Measurements from ENCODE around the gene CTSH. TPM values are rescaled to one million over a fixed set of nuclear protein-coding genes. Genes with fewer than 3 reads are reported as not detected.

The CTSH gene
- polyA plus RNA-seq, 1 donor (not counting 4 experiments of a cell fraction or from before 2014, with no cell fraction given) = 23.0 TPM

DNA sequence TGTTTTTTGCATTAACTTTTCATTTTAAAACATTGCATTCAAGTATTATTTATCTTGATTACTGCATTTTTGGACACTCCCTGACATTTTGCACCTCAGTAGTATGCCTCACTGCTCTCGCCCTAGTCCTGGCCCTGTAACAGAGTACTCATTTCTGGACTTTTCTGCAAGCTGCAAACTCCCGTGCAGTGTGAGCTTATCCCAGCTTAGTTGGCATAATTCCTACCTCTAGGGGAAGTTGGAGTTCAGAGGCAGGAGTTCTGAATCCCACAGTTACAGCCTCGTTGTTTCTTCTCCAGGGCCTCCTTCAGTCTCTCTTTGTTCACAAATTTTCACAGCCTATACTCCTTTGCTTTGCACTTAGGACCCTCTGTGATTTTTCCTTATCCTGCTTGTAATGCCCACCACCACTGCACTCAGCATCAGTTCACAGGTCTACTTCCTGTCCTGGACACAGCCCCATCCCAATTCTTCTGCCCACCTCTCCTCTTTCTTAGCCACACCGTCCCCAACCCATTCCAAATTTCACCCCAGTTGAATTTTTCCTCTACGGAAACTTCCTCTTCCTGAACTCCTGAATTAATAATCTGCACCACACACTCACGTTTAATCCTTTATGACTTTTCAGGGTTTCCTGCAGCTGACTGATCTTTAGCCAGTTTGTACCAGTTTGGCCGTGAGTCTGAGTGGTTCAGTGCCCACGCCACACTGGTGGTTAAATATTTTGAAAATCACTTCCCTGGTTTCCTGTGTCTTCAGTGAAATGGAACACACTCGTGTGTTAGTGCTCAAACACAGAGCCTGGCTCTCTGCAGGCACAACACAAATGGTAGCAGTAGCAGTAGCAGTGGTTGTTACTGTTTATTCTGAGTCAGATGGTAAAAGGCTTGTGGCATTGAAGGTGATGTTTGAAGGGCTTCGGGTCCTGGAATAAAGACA is 6.3 kb upstream of the CTSH start:
- Histone ChIP-seq H2AFZ (ENCODE audit: control insufficient read depth, low read length) (peak overlapping the region; percentile 57), H3K9ac (ENCODE audit: control insufficient read depth, extremely low read depth, insufficient read depth, low read length) (peak overlapping the region; percentile 1), H4K20me1 (ENCODE audit: control insufficient read depth, extremely low read depth, insufficient read depth, low read length) (no peaks in the 10 kb centered on the region), H3K36me3 (ENCODE audit: control insufficient read depth in 2 of 2, extremely low read depth in 1 of 2, insufficient read depth in 2 of 2, low read length in 2 of 2) (no peaks in the 10 kb centered on the region), H3K27ac (ENCODE audit: control insufficient read depth, insufficient read depth, low read length) (peak overlapping the region; percentile 55), H3K4me3 (ENCODE audit: control insufficient read depth in 2 of 3, extremely low read depth in 1 of 3, insufficient read depth in 2 of 3, low read depth in 1 of 3, low read length in 3 of 3) (peak overlapping the region in 2 of 3 experiments; percentile 21 to 38), H3K27me3 (ENCODE audit: control insufficient read depth, extremely low read depth, insufficient read depth, low read length) (peaks cover 10% of the 10 kb centered on the region), H3K4me2 (ENCODE audit: control insufficient read depth, extremely low read depth, insufficient read depth, low read depth, low read length) (peak overlapping the region; percentile 83), H3K4me1 (ENCODE audit: control insufficient read depth, extremely low read depth, insufficient read depth, low read length) (peaks cover 21% of the 10 kb centered on the region), H3K9me3 (ENCODE audit: control insufficient read depth, low read depth, low read length) (no peaks in the 10 kb centered on the region), H3K79me2 (ENCODE audit: control insufficient read depth, insufficient read depth, low read length) (no peaks in the 10 kb centered on the region), H3K9me1 (ENCODE audit: control insufficient read depth, extremely low read depth, insufficient read depth, low read length) (peaks cover 2% of the 10 kb centered on the region)
- dilution Hi-C loops (cut with MboI; ENCODE audit: extremely low pct_ligation_motif_present, low sequenced_read_pairs) = no loop called here
- TF ChIP-seq EZH2 (IDR thresholded peaks at IDR 0.05; ENCODE audit: low read length) = no peak
- TF ChIP-seq, protein P1, sequence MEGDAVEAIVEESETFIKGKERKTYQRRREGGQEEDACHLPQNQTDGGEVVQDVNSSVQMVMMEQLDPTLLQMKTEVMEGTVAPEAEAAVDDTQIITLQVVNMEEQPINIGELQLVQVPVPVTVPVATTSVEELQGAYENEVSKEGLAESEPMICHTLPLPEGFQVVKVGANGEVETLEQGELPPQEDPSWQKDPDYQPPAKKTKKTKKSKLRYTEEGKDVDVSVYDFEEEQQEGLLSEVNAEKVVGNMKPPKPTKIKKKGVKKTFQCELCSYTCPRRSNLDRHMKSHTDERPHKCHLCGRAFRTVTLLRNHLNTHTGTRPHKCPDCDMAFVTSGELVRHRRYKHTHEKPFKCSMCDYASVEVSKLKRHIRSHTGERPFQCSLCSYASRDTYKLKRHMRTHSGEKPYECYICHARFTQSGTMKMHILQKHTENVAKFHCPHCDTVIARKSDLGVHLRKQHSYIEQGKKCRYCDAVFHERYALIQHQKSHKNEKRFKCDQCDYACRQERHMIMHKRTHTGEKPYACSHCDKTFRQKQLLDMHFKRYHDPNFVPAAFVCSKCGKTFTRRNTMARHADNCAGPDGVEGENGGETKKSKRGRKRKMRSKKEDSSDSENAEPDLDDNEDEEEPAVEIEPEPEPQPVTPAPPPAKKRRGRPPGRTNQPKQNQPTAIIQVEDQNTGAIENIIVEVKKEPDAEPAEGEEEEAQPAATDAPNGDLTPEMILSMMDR (optimal IDR thresholded peaks at IDR 0.05 in 1 of 3, IDR thresholded peaks at IDR 0.05 in 1 of 3, conservative IDR thresholded peaks at IDR 0.05 in 1 of 3; ENCODE audit: extremely low read depth in 1 of 3, insufficient read depth in 2 of 3, low read length in 3 of 3) = peak in 2 of 3 experiments; percentile 18 to 19
- FAIRE-seq (peak; percentile 32), DNase-seq (ENCODE audit: low read depth, low spot score) (no peak)

GRCh38 chr15:78950343-78950742 is 5.5 kb upstream of the CTSH start:
- Histone ChIP-seq H3K27ac (ENCODE audit: control insufficient read depth, insufficient read depth, low read length) (no peak overlapping the region), H3K79me2 (ENCODE audit: control insufficient read depth, insufficient read depth, low read length) (no peaks in the 10 kb centered on the region), H4K20me1 (ENCODE audit: control insufficient read depth, extremely low read depth, insufficient read depth, low read length) (no peaks in the 10 kb centered on the region), H3K9ac (ENCODE audit: control insufficient read depth, extremely low read depth, insufficient read depth, low read length) (no peak overlapping the region), H3K4me1 (ENCODE audit: control insufficient read depth, extremely low read depth, insufficient read depth, low read length) (peaks cover 21% of the 10 kb centered on the region), H3K4me2 (ENCODE audit: control insufficient read depth, extremely low read depth, insufficient read depth, low read depth, low read length) (no peak overlapping the region), H3K9me1 (ENCODE audit: control insufficient read depth, extremely low read depth, insufficient read depth, low read length) (peaks cover 2% of the 10 kb centered on the region), H3K9me3 (ENCODE audit: control insufficient read depth, low read depth, low read length) (no peaks in the 10 kb centered on the region), H3K4me3 (ENCODE audit: control insufficient read depth in 2 of 3, extremely low read depth in 1 of 3, insufficient read depth in 2 of 3, low read depth in 1 of 3, low read length in 3 of 3) (no peak overlapping the region), H3K36me3 (ENCODE audit: control insufficient read depth in 2 of 2, extremely low read depth in 1 of 2, insufficient read depth in 2 of 2, low read length in 2 of 2) (no peaks in the 10 kb centered on the region), H3K27me3 (ENCODE audit: control insufficient read depth, extremely low read depth, insufficient read depth, low read length) (peaks cover 12% of the 10 kb centered on the region), H2AFZ (ENCODE audit: control insufficient read depth, low read length) (no peak overlapping the region)
- dilution Hi-C loops (cut with MboI; ENCODE audit: extremely low pct_ligation_motif_present, low sequenced_read_pairs) = no loop called here
- TF ChIP-seq, protein P1 (optimal IDR thresholded peaks at IDR 0.05 in 1 of 3, IDR thresholded peaks at IDR 0.05 in 1 of 3, conservative IDR thresholded peaks at IDR 0.05 in 1 of 3; ENCODE audit: extremely low read depth in 1 of 3, insufficient read depth in 2 of 3, low read length in 3 of 3) = no peak
- DNase-seq (ENCODE audit: low read depth, low spot score) (no peak), FAIRE-seq (no peak)

Measured in keratinocyte (primary cell).